NCI-H446 treated with DMSO at 0.1 percent for 48 hours (cell line): ENCODE measurements around the gene BTNL9.
"Not testable (repeated sequence)": the region's sequence is repeated elsewhere in the genome, so short reads cannot be mapped to it uniquely, and the experiment has no call there.

Experiments
- DNase-seq: peaks from one replicate; lab custom pipeline; 2025; lab: John Stamatoyannopoulos, UW

The BTNL9 gene

GRCh38 chr5:181039931-181040630 lies at the start of gene BTNL9:
Gene BTNL9, plus strand, starts transcription at chr5:181040266. Its CDS starts 5,224 bp downstream, at chr5:181045490.
- DNase-seq: no peak

GRCh38 chr5:180990882-180991242 lies 49.2 kb upstream of the BTNL9 start:
- no peak for DNase-seq

GRCh38 chr5:181001947-181002346 lies 38.1 kb upstream of the BTNL9 start:
- no peak for DNase-seq

- DNase-seq: no peak
These were observed 34.3 kb upstream of the BTNL9 start for GRCh38 chr5:181005791-181006190.

- DNase-seq: no peak
These were observed 31.9 kb upstream of the BTNL9 start for GRCh38 chr5:181008136-181008535.

- DNase-seq: not testable (repeated sequence)
These were observed 30.0 kb upstream of the BTNL9 start for GRCh38 chr5:181010018-181010417.

- not testable (repeated sequence) for DNase-seq
These were observed 25.4 kb upstream of the BTNL9 start for GRCh38 chr5:181014654-181015053.

GRCh38 chr5:181017448-181017847 lies 22.6 kb upstream of the BTNL9 start:
- DNase-seq: not testable (repeated sequence)

- no peak for DNase-seq
These were observed 19.4 kb upstream of the BTNL9 start for GRCh38 chr5:181020688-181021087.

- DNase-seq: no peak
These were observed 15.6 kb upstream of the BTNL9 start for GRCh38 chr5:181024245-181025064.

GRCh38 chr5:181027452-181028031 lies 12.5 kb upstream of the BTNL9 start:
- no peak for DNase-seq

GRCh38 chr5:181028032-181028819 lies 11.8 kb upstream of the BTNL9 start:
- no peak for DNase-seq

- no peak for DNase-seq
These were observed 8.3 kb upstream of the BTNL9 start for GRCh38 chr5:181031716-181032115.

- DNase-seq: no peak
These were observed 3.9 kb upstream of the BTNL9 start for GRCh38 chr5:181035991-181036815.

GRCh38 chr5:181036816-181037364 lies 3.2 kb upstream of the BTNL9 start:
- DNase-seq: no peak

GRCh38 chr5:181037365-181037861 lies 2.7 kb upstream of the BTNL9 start:
- DNase-seq: no peak

GRCh38 chr5:181039471-181039870 lies 595 bp upstream of the BTNL9 start:
- DNase-seq: no peak

GRCh38 chr5:181040631-181040945 lies 522 bp downstream of the BTNL9 start:
- no peak for DNase-seq

GRCh38 chr5:181041043-181041442 lies 977 bp downstream of the BTNL9 start:
- no peak for DNase-seq

- DNase-seq: no peak
These were observed 2.1 kb downstream of the BTNL9 start for GRCh38 chr5:181042036-181042713.
